Subcutaneous abdominal adipose tissue (tissue), 5 donors: ENCODE data around the gene ARPC2.
"Not testable (repeated sequence)": the region's sequence is repeated elsewhere in the genome, so short reads cannot be mapped to it uniquely, and the experiment has no call there.

Source experiments
- H3K27ac ChIP-seq: one replicate; pipeline ENCODE4 v1.7.0; 2013; ENCODE audit warnings: low read depth, mild to moderate bottlenecking, inconsistent platforms, low read length, moderate library complexity
- H3K27me3 ChIP-seq, 5 donors: one replicate each; pipeline ENCODE4 v1.7.0; 2013; ENCODE audit warnings: low read length in 5 of 5, inconsistent platforms in 1 of 5; ENCODE audit not compliant: control insufficient read depth in 5 of 5, insufficient read depth in 4 of 5
- H3K36me3 ChIP-seq, 5 donors: one replicate each; pipeline ENCODE4 v1.7.0; 2013; ENCODE audit warnings: low read length in 5 of 5; ENCODE audit not compliant: control insufficient read depth in 5 of 5, insufficient read depth in 5 of 5
- H3K4me1 ChIP-seq, 5 donors: one replicate each; pipeline ENCODE4 v1.7.0; 2013; ENCODE audit warnings: low read length in 5 of 5, mild to moderate bottlenecking in 3 of 5, moderate library complexity in 1 of 5; ENCODE audit not compliant: control insufficient read depth in 5 of 5, insufficient read depth in 5 of 5
- H3K4me3 ChIP-seq, 5 donors: one replicate each; pipeline ENCODE4 v1.7.0; 2013; ENCODE audit warnings: low read length in 5 of 5, low read depth in 1 of 5
- H3K9ac ChIP-seq, 5 donors: one replicate each; pipeline ENCODE4 v1.7.0; 2013; ENCODE audit warnings: low read length in 5 of 5, mild to moderate bottlenecking in 4 of 5, moderate library complexity in 3 of 5
- H3K9me3 ChIP-seq, 5 donors: one replicate each; pipeline ENCODE4 v1.7.0; 2013; ENCODE audit warnings: low read length in 5 of 5; ENCODE audit not compliant: control insufficient read depth in 5 of 5
- donor health status: healthy.
- donor health status: healthy.
- donor health status: healthy.
- donor health status: healthy.
- donor health status: healthy.

Gene ARPC2

GRCh38 chr2:218216674-218217359 lies at the start of gene ARPC2:
ARPC2 (plus strand) TSS chr2:218217189; CDS start chr2:218217471, 282 bp downstream.
- peak within 1 kb of the TSS; percentile 81 to 95 (median 92) for H3K4me3 ChIP-seq
- peaks cover 16 to 52% (median 47%) of the 10 kb centered on the region in 5 donors for H3K4me1 ChIP-seq
- H3K36me3 ChIP-seq = peaks cover 0 to 6% (median 0%) of the 10 kb centered on the region in 5 donors
- H3K27ac ChIP-seq = peak within 1 kb of the TSS; percentile 96
- H3K9ac ChIP-seq = peak within 1 kb of the TSS; percentile 89 to 92 (median 91)
- H3K9me3 ChIP-seq = no peaks in the 10 kb centered on the region
- H3K27me3 ChIP-seq = no peaks in the 10 kb centered on the region

- Histone ChIP-seq H3K9me3 (no peaks in the 10 kb centered on the region), H3K9ac (no peak overlapping the region), H3K27me3 (no peaks in the 10 kb centered on the region), H3K36me3 (no peaks in the 10 kb centered on the region), H3K4me3 (no peak overlapping the region), H3K4me1 (peaks cover 0 to 15% (median 8%) of the 10 kb centered on the region in 5 donors), H3K27ac (no peak overlapping the region)
Observed at GRCh38 chr2:218168016-218168415, 49.0 kb upstream of the ARPC2 start.

GRCh38 chr2:218168635-218169462 lies 48.1 kb upstream of the ARPC2 start:
- Histone ChIP-seq H3K9ac (no peak overlapping the region), H3K36me3 (no peaks in the 10 kb centered on the region), H3K27me3 (no peaks in the 10 kb centered on the region), H3K4me1 (peaks cover 0 to 15% (median 8%) of the 10 kb centered on the region in 5 donors), H3K9me3 (no peaks in the 10 kb centered on the region), H3K4me3 (no peak overlapping the region), H3K27ac (no peak overlapping the region)

GRCh38 chr2:218169757-218170546 lies 47.0 kb upstream of the ARPC2 start:
- H3K4me1 ChIP-seq = peaks cover 0 to 15% (median 8%) of the 10 kb centered on the region in 5 donors
- no peak overlapping the region for H3K9ac ChIP-seq
- H3K4me3 ChIP-seq = no peak overlapping the region
- H3K27me3 ChIP-seq = no peaks in the 10 kb centered on the region
- H3K36me3 ChIP-seq = no peaks in the 10 kb centered on the region
- peak overlapping the region; percentile 63 for H3K27ac ChIP-seq
- H3K9me3 ChIP-seq = no peaks in the 10 kb centered on the region

GRCh38 chr2:218171744-218172143 lies 45.2 kb upstream of the ARPC2 start:
- H3K27me3 ChIP-seq, H3K9me3 ChIP-seq: not testable (repeated sequence)
- H3K4me1 ChIP-seq = peaks cover 0 to 15% (median 8%) of the 10 kb centered on the region in 5 donors

GRCh38 chr2:218172845-218173244 lies 44.1 kb upstream of the ARPC2 start:
- H3K9ac ChIP-seq = no peak overlapping the region
- peaks cover 0 to 15% (median 8%) of the 10 kb centered on the region in 5 donors for H3K4me1 ChIP-seq
- H3K36me3 ChIP-seq = no peaks in the 10 kb centered on the region
- H3K27ac ChIP-seq = no peak overlapping the region
- H3K4me3 ChIP-seq = no peak overlapping the region
- no peaks in the 10 kb centered on the region for H3K9me3 ChIP-seq
- no peaks in the 10 kb centered on the region for H3K27me3 ChIP-seq

More at GRCh38 chr2:218171744-218172143, 45.2 kb upstream of the ARPC2 start:
- H3K27ac ChIP-seq, H3K36me3 ChIP-seq, H3K4me3 ChIP-seq, H3K9ac ChIP-seq: not testable (repeated sequence)

- no peaks in the 10 kb centered on the region for H3K27me3 ChIP-seq
- H3K27ac ChIP-seq = peak overlapping the region; percentile 39
- no peak overlapping the region for H3K4me3 ChIP-seq
- peaks cover 4 to 28% (median 26%) of the 10 kb centered on the region in 5 donors for H3K4me1 ChIP-seq
- no peaks in the 10 kb centered on the region for H3K36me3 ChIP-seq
- H3K9ac ChIP-seq = no peak overlapping the region
- H3K9me3 ChIP-seq = no peaks in the 10 kb centered on the region
Observed at GRCh38 chr2:218179782-218180181, 37.2 kb upstream of the ARPC2 start.

- no peak overlapping the region for H3K9ac ChIP-seq
- no peaks in the 10 kb centered on the region for H3K36me3 ChIP-seq
- H3K9me3 ChIP-seq = no peaks in the 10 kb centered on the region
- H3K27me3 ChIP-seq = no peaks in the 10 kb centered on the region
- peak overlapping the region; percentile 39 for H3K27ac ChIP-seq
- no peak overlapping the region for H3K4me3 ChIP-seq
- peaks cover 4 to 28% (median 26%) of the 10 kb centered on the region in 5 donors for H3K4me1 ChIP-seq
Observed at GRCh38 chr2:218180467-218181114, 36.4 kb upstream of the ARPC2 start.

GRCh38 chr2:218184331-218184730 lies 32.7 kb upstream of the ARPC2 start:
- H3K36me3 ChIP-seq = no peaks in the 10 kb centered on the region
- no peaks in the 10 kb centered on the region for H3K27me3 ChIP-seq
- no peaks in the 10 kb centered on the region for H3K9me3 ChIP-seq
- H3K27ac ChIP-seq = no peak overlapping the region
- no peak overlapping the region for H3K9ac ChIP-seq
- H3K4me1 ChIP-seq = peaks cover 5 to 36% (median 33%) of the 10 kb centered on the region in 5 donors
- H3K4me3 ChIP-seq = no peak overlapping the region
